ENCODE data around the gene SPINDOC. TPM values are rescaled to one million over a fixed set of nuclear protein-coding genes. Genes with fewer than 3 reads are reported as not detected.
A peak's percentile ranks its signal among the peaks of the same experiment; 100 is the strongest.

SPINDOC gene
- total and polyA plus RNA-seq, 2 experiments from 2014 or later: 0.86 to 15.3 TPM

DNA sequence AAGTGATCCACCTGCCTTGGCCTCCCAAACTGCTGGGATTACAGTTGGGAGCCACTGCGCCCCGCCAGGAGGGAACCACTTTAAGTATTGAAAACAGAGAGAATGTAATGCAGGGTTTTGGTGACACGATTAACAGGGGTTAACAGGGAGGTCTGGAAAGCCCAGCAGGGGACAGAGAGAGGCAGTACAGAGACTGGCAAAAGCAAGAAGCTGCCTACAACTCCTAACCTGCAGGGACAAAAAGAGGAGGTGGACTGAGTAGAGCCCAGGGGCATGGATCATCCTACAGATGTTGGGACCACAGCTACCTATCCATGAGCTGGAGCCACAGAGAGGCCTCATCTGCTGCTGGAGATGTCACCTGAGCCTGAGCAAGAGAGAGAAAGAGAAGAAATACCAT is 1.7 kb upstream of the SPINDOC start:
- H3K4me1 ChIP-seq (ENCODE audit: insufficient read depth): peaks cover 17% of the 10 kb centered on the region
- no peak for TF ChIP-seq EZH2phosphoT487 (IDR thresholded peaks at IDR 0.05; ENCODE audit: insufficient read depth, low read depth)
- TF ChIP-seq EZH2 (IDR thresholded peaks at IDR 0.05; ENCODE audit: insufficient read depth, poor library complexity, severe bottlenecking): no peak
- H2AFZ ChIP-seq: no peak overlapping the region
- H3K4me3 ChIP-seq: no peak overlapping the region
- in situ Hi-C loops (cut with MboI): no loop called here
- H3K36me3 ChIP-seq (ENCODE audit: low read depth): no peaks in the 10 kb centered on the region
- H3K9ac ChIP-seq: no peak overlapping the region
- no peak for DNase-seq
- no peak overlapping the region for H3K27ac ChIP-seq
- 72 to 73% methylated on average over 3 of the region's 3 CpGs for WGBS, 2 experiments (ENCODE audit: low coverage in 1 of 2, low lambda C conversion rate in 2 of 2, missing lambda C conversion rate in 2 of 2)
- H3K27me3 ChIP-seq (replicated peaks; ENCODE audit: insufficient read depth): no peaks in the 10 kb centered on the region
- peaks cover 4% of the 10 kb centered on the region; the same call in 1 of the 2 replicates for H4K20me1 ChIP-seq (ENCODE audit: insufficient read depth)
- H3F3A ChIP-seq (ENCODE audit: insufficient read depth): 0 out of 2 replicates have a peak, but pooled peaks cover 7% of the 10 kb centered on the region
- H3K9me3 ChIP-seq (ENCODE audit: low read depth): no peaks in the 10 kb centered on the region
- peaks cover 30% of the 10 kb centered on the region for H3K79me2 ChIP-seq (ENCODE audit: insufficient read depth)
- H3K4me2 ChIP-seq (ENCODE audit: unreplicated experiment): no peak overlapping the region
- no peaks in the 10 kb centered on the region for H3K9me2 ChIP-seq (ENCODE audit: insufficient read depth)

DNA sequence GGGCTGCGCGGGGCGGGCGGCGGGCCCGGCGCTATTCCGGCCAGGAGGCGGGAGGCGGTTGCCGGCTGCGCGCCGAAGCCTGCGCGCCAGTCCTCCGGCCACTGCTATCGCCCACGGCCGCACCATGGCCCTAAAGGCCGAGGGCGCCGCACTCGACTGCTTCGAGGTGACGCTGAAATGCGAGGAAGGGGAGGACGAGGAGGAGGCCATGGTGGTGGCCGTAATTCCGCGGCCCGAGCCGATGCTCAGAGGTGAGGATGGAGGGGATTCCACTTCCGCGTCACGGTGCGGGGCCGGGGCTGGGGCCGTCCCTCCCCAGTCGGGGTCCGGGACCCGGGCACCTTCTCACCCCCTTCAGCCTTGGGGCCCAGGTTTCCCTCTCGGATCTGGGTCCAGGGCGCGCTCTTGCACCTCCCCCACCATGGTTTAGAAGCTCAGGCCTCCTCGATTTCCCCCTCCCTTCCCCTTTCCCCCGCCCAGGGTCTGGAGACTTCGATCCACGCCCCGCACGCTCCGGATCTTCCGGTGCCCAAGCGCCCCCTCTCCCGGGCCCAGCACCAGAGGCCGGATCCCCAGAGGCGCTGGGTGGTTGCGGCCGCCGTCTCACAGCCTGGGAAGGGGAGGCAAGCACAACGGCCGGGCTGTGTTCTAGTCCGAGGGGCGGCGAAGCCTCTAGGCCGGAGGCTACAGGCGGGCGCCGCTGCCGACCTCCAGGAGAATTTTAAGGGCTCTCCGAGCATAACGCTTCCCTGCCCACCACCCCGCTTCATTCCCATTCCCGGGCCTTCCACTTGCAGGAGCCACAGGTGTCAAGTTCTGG is 517 bp downstream of the SPINDOC start:
- Histone ChIP-seq H3K4me3 (peak overlapping the region; percentile 98), H3F3A (ENCODE audit: insufficient read depth) (0 out of 2 replicates have a peak, but pooled peaks cover 7% of the 10 kb centered on the region), H3K27ac (peak overlapping the region; percentile 35; the same call in 1 of the 2 replicates), H3K9me2 (ENCODE audit: insufficient read depth) (no peaks in the 10 kb centered on the region), H4K20me1 (ENCODE audit: insufficient read depth) (peaks cover 4% of the 10 kb centered on the region; the same call in 1 of the 2 replicates), H3K36me3 (ENCODE audit: low read depth) (no peaks in the 10 kb centered on the region), H3K9me3 (ENCODE audit: low read depth) (no peaks in the 10 kb centered on the region), H2AFZ (peak overlapping the region; percentile 91), H3K9ac (peak overlapping the region; percentile 86), H3K27me3 (replicated peaks; ENCODE audit: insufficient read depth) (no peaks in the 10 kb centered on the region), H3K79me2 (ENCODE audit: insufficient read depth) (peaks cover 42% of the 10 kb centered on the region), H3K4me2 (ENCODE audit: unreplicated experiment) (peak overlapping the region; percentile 92), H3K4me1 (ENCODE audit: insufficient read depth) (peaks cover 17% of the 10 kb centered on the region)
- no peak for TF ChIP-seq EZH2phosphoT487 (IDR thresholded peaks at IDR 0.05; ENCODE audit: insufficient read depth, low read depth)
- no peak for TF ChIP-seq EZH2 (IDR thresholded peaks at IDR 0.05; ENCODE audit: insufficient read depth, poor library complexity, severe bottlenecking)
- in situ Hi-C loops (cut with MboI): no loop called here
- 0 to 1% methylated on average over 50 to 73 of the region's 74 CpGs for WGBS, 2 experiments (ENCODE audit: low coverage in 1 of 2, low lambda C conversion rate in 2 of 2, missing lambda C conversion rate in 2 of 2)
- DNase-seq: peak; percentile 55

DNA sequence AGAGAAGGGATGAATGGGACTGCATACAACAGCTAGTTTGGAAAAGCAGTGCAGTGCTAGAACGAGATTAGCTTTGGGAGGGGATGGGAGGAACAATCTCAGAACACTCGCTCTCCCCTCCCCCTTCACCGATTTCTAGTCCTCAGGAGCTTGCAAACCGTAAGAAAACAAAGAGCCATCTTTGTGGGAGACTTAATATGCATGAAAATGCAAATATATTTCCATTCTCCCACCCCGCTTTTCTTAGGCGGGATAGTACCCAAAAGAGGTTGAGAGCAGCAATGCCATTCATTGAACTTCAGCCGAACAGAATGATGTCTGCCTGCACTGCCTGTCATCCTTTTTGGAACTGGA is 1.1 kb downstream of the SPINDOC start:
- no peaks in the 10 kb centered on the region for H3K27me3 ChIP-seq (replicated peaks; ENCODE audit: insufficient read depth)
- H3K9ac ChIP-seq: peak overlapping the region; percentile 86
- peak overlapping the region; percentile 91 for H2AFZ ChIP-seq
- 3 to 4% methylated on average over 7 of the region's 7 CpGs for WGBS, 2 experiments (ENCODE audit: low coverage in 1 of 2, low lambda C conversion rate in 2 of 2, missing lambda C conversion rate in 2 of 2)
- H3K4me2 ChIP-seq (ENCODE audit: unreplicated experiment): peak overlapping the region; percentile 92
- H3K9me3 ChIP-seq (ENCODE audit: low read depth): no peaks in the 10 kb centered on the region
- H3F3A ChIP-seq (ENCODE audit: insufficient read depth): 0 out of 2 replicates have a peak, but pooled peaks cover 7% of the 10 kb centered on the region
- TF ChIP-seq EZH2 (IDR thresholded peaks at IDR 0.05; ENCODE audit: insufficient read depth, poor library complexity, severe bottlenecking) (no peak), EZH2phosphoT487 (IDR thresholded peaks at IDR 0.05; ENCODE audit: insufficient read depth, low read depth) (no peak)
- H3K27ac ChIP-seq: no peak overlapping the region
- no peaks in the 10 kb centered on the region for H3K9me2 ChIP-seq (ENCODE audit: insufficient read depth)
- H3K36me3 ChIP-seq (ENCODE audit: low read depth): no peaks in the 10 kb centered on the region
- no peak for DNase-seq
- in situ Hi-C loops (cut with MboI): no loop called here
- peaks cover 4% of the 10 kb centered on the region; the same call in 1 of the 2 replicates for H4K20me1 ChIP-seq (ENCODE audit: insufficient read depth)
- peaks cover 42% of the 10 kb centered on the region for H3K79me2 ChIP-seq (ENCODE audit: insufficient read depth)
- peaks cover 17% of the 10 kb centered on the region for H3K4me1 ChIP-seq (ENCODE audit: insufficient read depth)
- peak overlapping the region; percentile 98 for H3K4me3 ChIP-seq

DNA sequence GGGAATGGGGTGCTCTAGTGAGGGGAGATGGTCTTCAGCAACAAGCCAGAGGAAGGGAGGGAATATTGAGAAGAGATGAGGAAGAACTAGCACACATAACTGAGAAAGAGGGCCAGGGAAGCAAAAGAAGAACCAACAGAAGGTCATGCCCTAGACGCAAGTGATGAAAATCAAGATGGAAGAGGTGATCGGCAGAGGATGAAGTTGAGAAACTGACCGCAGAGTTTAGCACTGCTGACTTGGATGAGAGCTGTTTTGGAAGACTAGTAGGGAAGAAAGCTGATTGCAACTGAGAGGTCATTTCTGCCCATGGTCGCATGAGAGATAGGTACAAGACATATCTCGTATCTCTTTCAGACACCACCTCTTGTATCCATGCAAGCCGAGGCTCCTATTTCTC is 2.9 kb downstream of the SPINDOC start:
- 96 to 99% methylated on average over 6 of the region's 6 CpGs for WGBS, 2 experiments (ENCODE audit: low coverage in 1 of 2, low lambda C conversion rate in 2 of 2, missing lambda C conversion rate in 2 of 2)
- H3K4me3 ChIP-seq: no peak overlapping the region
- no peak overlapping the region for H3K4me2 ChIP-seq (ENCODE audit: unreplicated experiment)
- no peaks in the 10 kb centered on the region for H3K9me3 ChIP-seq (ENCODE audit: low read depth)
- 0 out of 2 replicates have a peak, but pooled peaks cover 7% of the 10 kb centered on the region for H3F3A ChIP-seq (ENCODE audit: insufficient read depth)
- no peak overlapping the region for H3K27ac ChIP-seq
- in situ Hi-C loops (cut with MboI): no loop called here
- peaks cover 10% of the 10 kb centered on the region; the same call in 1 of the 2 replicates for H3K36me3 ChIP-seq (ENCODE audit: low read depth)
- no peak for DNase-seq
- no peaks in the 10 kb centered on the region for H3K27me3 ChIP-seq (replicated peaks; ENCODE audit: insufficient read depth)
- TF ChIP-seq EZH2phosphoT487 (IDR thresholded peaks at IDR 0.05; ENCODE audit: insufficient read depth, low read depth): no peak
- no peak for TF ChIP-seq EZH2 (IDR thresholded peaks at IDR 0.05; ENCODE audit: insufficient read depth, poor library complexity, severe bottlenecking)
- no peak overlapping the region for H2AFZ ChIP-seq
- no peaks in the 10 kb centered on the region for H3K9me2 ChIP-seq (ENCODE audit: insufficient read depth)
- peaks cover 17% of the 10 kb centered on the region for H3K4me1 ChIP-seq (ENCODE audit: insufficient read depth)
- no peak overlapping the region for H3K9ac ChIP-seq
- H3K79me2 ChIP-seq (ENCODE audit: insufficient read depth): peaks cover 42% of the 10 kb centered on the region
- H4K20me1 ChIP-seq (ENCODE audit: insufficient read depth): peaks cover 4% of the 10 kb centered on the region; the same call in 1 of the 2 replicates
